Body of pancreas (tissue), 4 donors: ENCODE results near the gene CCDC110. TPM values are rescaled to one million over a fixed set of nuclear protein-coding genes. Genes with fewer than 3 reads are reported as not detected.

Source experiments
- ATAC-seq: fragments of 150-250 bp; one replicate; pipeline ENCODE4 v1.9.1; 2016
- DNase-seq, 4 donors: peaks; one replicate each; pipeline ENCODE4 v3.0.0-alpha.2; 2019
- H3K27ac ChIP-seq, 4 donors: fragments of 200-600 bp; sonication (generic); 1 replicate in 3 of 4; 2 replicates in 1 of 4; pipeline versions ENCODE4 v1.5.1 to v1.6.1; 2016 to 2019; ENCODE audit warnings: mild to moderate bottlenecking in 1 of 4, mixed read lengths in 1 of 4, moderate library complexity in 1 of 4
- H3K27me3 ChIP-seq, 2 donors: fragments of 200-600 bp; sonication (generic); one replicate each; pipeline ENCODE4 v1.6.0; 2016; ENCODE audit warnings: mild to moderate bottlenecking in 1 of 2
- H3K36me3 ChIP-seq, 2 donors: fragments of 200-600 bp; sonication (generic); replicated peaks in 1 of 2; 2 replicates each; pipeline ENCODE4 v1.5.1; 2016; ENCODE audit warnings: low read depth in 2 of 2; ENCODE audit not compliant: insufficient read depth in 1 of 2
- H3K4me1 ChIP-seq: fragments of 200-600 bp; sonication (generic); one replicate; pipeline ENCODE4 v1.6.0; 2016
- H3K4me3 ChIP-seq, 2 donors: fragments of 200-600 bp; sonication (generic); 1 replicate in 1 of 2; 2 replicates in 1 of 2; pipeline ENCODE4 v1.5.1; 2016 to 2019
- H3K9me3 ChIP-seq, 3 donors: fragments of 200-600 bp; sonication (generic); 1 replicate in 2 of 3; 2 replicates in 1 of 3; pipeline ENCODE4 v1.5.1; 2016
- CTCF ChIP-seq, 7 experiments: fragments of 450-650 bp in 4 of 7; fragments of 200-600 bp in 3 of 7; sonication (generic) in 3 of 7; IDR thresholded peaks; one replicate each; pipeline ENCODE4 v1.5.1; 2016 to 2019; ENCODE audit warnings: antibody characterized with exemption in 7 of 7
- POLR2A ChIP-seq, 3 donors: fragments of 450-650 bp; IDR thresholded peaks; one replicate each; pipeline ENCODE4 v1.6.1; 2016; ENCODE audit warnings: antibody characterized with exemption in 3 of 3, mild to moderate bottlenecking in 2 of 3
- WGBS, 2 donors: methylation state at CpG; one replicate each; pipeline ENCODE4 v1.1.5; 2017; 5-methylcytosine and 5-hydroxymethylcytosine counted together
- intact Hi-C: fragments of 100-400 bp; cut with DNase I; formaldehyde crosslinking; loops from one replicate; pipeline ENCODE4 v1.15.1; 2023
- total RNA-seq, 2 donors: library from RNA; depleted of rRNA; stranded (reverse); fragments of >200 nt; gene quantifications; one replicate each; pipeline ENCODE4 v1.1.0, GENCODE V29; 2016

Gene CCDC110
- total RNA-seq, 2 donors from 2014 or later: 15.3 to 20.1 TPM

- ATAC-seq: no peak
- Histone ChIP-seq H3K4me1 (peaks cover 21% of the 10 kb centered on the region), H3K36me3 (no peaks in the 10 kb centered on the region), H3K9me3 (no peaks in the 10 kb centered on the region), H3K27me3 (no peaks in the 10 kb centered on the region), H3K27ac (no peak overlapping the region), H3K4me3 (no peak overlapping the region)
- TF ChIP-seq CTCF (IDR thresholded peaks at IDR 0.05): no peak
- no peak for TF ChIP-seq POLR2A (IDR thresholded peaks at IDR 0.05)
- DNase-seq: no peak
- intact Hi-C loops: no loop called here
- 84 to 93% methylated on average over 3 of the region's 3 CpGs for WGBS, 2 donors
Observed at GRCh38 chr4:185465707-185466106, 5.8 kb downstream of the CCDC110 start.

- WGBS, 2 donors: 3 to 14% methylated on average over 1 of the region's 1 CpG
- intact Hi-C loops: no loop called here
Observed at GRCh38 chr4:185464887-185465286, 6.6 kb downstream of the CCDC110 start.

GRCh38 chr4:185464183-185464582, 7.3 kb downstream of the CCDC110 start:
- no peak for TF ChIP-seq POLR2A (IDR thresholded peaks at IDR 0.05)
- no peak for TF ChIP-seq CTCF (IDR thresholded peaks at IDR 0.05)
- ATAC-seq (no peak), DNase-seq (no peak)
- Histone ChIP-seq H3K9me3 (no peaks in the 10 kb centered on the region), H3K27me3 (no peaks in the 10 kb centered on the region), H3K4me3 (no peak overlapping the region), H3K4me1 (peaks cover 10% of the 10 kb centered on the region), H3K27ac (no peak overlapping the region), H3K36me3 (no peaks in the 10 kb centered on the region)
- WGBS, 2 donors: 65 to 72% methylated on average over 6 of the region's 6 CpGs
- intact Hi-C loops: no loop called here

More at GRCh38 chr4:185464887-185465286, 6.6 kb downstream of the CCDC110 start:
- H3K36me3 ChIP-seq: no peaks in the 10 kb centered on the region
- ATAC-seq (no peak), DNase-seq (no peak)
- H3K9me3 ChIP-seq: no peaks in the 10 kb centered on the region
- peaks cover 17% of the 10 kb centered on the region for H3K4me1 ChIP-seq
- no peak overlapping the region for H3K4me3 ChIP-seq
- no peak for TF ChIP-seq POLR2A (IDR thresholded peaks at IDR 0.05)
- no peak for TF ChIP-seq CTCF (IDR thresholded peaks at IDR 0.05)
- H3K27ac ChIP-seq: no peak overlapping the region
- no peaks in the 10 kb centered on the region for H3K27me3 ChIP-seq

GRCh38 chr4:185463541-185463940, 8.0 kb downstream of the CCDC110 start:
- DNase-seq (no peak), ATAC-seq (no peak)
- Histone ChIP-seq H3K9me3 (no peaks in the 10 kb centered on the region), H3K27ac (no peak overlapping the region), H3K27me3 (no peaks in the 10 kb centered on the region), H3K36me3 (no peaks in the 10 kb centered on the region), H3K4me3 (no peak overlapping the region), H3K4me1 (peaks cover 5% of the 10 kb centered on the region)
- 92 to 94% methylated on average over 6 of the region's 6 CpGs for WGBS, 2 donors
- intact Hi-C loops: no loop called here
- TF ChIP-seq POLR2A (IDR thresholded peaks at IDR 0.05) (no peak), CTCF (IDR thresholded peaks at IDR 0.05) (no peak)

- no peak for DNase-seq
- no peak overlapping the region for H3K27ac ChIP-seq
- no peak overlapping the region for H3K4me3 ChIP-seq
- TF ChIP-seq POLR2A (IDR thresholded peaks at IDR 0.05) (no peak), CTCF (IDR thresholded peaks at IDR 0.05) (no peak)
- 88 to 90% methylated on average over 8 of the region's 8 CpGs for WGBS, 2 donors
- H3K9me3 ChIP-seq: no peaks in the 10 kb centered on the region
- peaks cover 13% of the 10 kb centered on the region for H3K4me1 ChIP-seq
- no peaks in the 10 kb centered on the region for H3K36me3 ChIP-seq
- intact Hi-C loops: no loop called here
- no peaks in the 10 kb centered on the region for H3K27me3 ChIP-seq
- ATAC-seq: no peak
Observed at GRCh38 chr4:185461565-185461964, 10.0 kb downstream of the CCDC110 start.
